Liver (tissue), 9 donors: Measurements from ENCODE around the gene MOGAT2. TPM values are rescaled to one million over a fixed set of nuclear protein-coding genes. Genes with fewer than 3 reads are reported as not detected.

ENCODE experiments used
- DNase-seq: peaks from one replicate; pipeline ENCODE4 v3.0.0-alpha.2; 2017; ENCODE audit warnings: low spot score
- H3K27ac ChIP-seq, 2 donors: one replicate each; pipeline ENCODE4 v1.7.0; 2013; ENCODE audit warnings: inconsistent platforms in 2 of 2, low read length in 2 of 2, control low read depth in 1 of 2, low read depth in 1 of 2, mild to moderate bottlenecking in 1 of 2
- H3K27me3 ChIP-seq, 4 donors: one replicate each; pipeline versions ENCODE4 v1.6.1 to v1.7.0; 2013; ENCODE audit warnings: low read length in 3 of 4, inconsistent platforms in 1 of 4, mild to moderate bottlenecking in 1 of 4, moderate library complexity in 1 of 4; ENCODE audit not compliant: control insufficient read depth in 4 of 4, insufficient read depth in 4 of 4
- H3K36me3 ChIP-seq, 4 donors: one replicate each; pipeline versions ENCODE4 v1.6.1 to v1.7.0; 2013; ENCODE audit warnings: low read length in 3 of 4, mild to moderate bottlenecking in 3 of 4, low read depth in 1 of 4, moderate library complexity in 1 of 4; ENCODE audit not compliant: control insufficient read depth in 4 of 4, insufficient read depth in 3 of 4
- H3K4me1 ChIP-seq, 4 donors: one replicate each; pipeline versions ENCODE4 v1.6.1 to v1.7.0; 2013; ENCODE audit warnings: low read length in 3 of 4, mild to moderate bottlenecking in 3 of 4, moderate library complexity in 1 of 4; ENCODE audit not compliant: control insufficient read depth in 4 of 4, insufficient read depth in 4 of 4
- H3K4me3 ChIP-seq, 3 donors: one replicate each; pipeline versions ENCODE4 v1.6.1 to v1.7.0; 2013; ENCODE audit warnings: low read length in 3 of 3, control low read depth in 1 of 3, low read depth in 1 of 3, mild to moderate bottlenecking in 1 of 3
- H3K9ac ChIP-seq, 2 donors: one replicate each; pipeline ENCODE4 v1.7.0; 2013; ENCODE audit warnings: low read length in 2 of 2, mild to moderate bottlenecking in 2 of 2, moderate library complexity in 2 of 2, control low read depth in 1 of 2, low read depth in 1 of 2
- H3K9me3 ChIP-seq, 4 donors: one replicate each; pipeline versions ENCODE4 v1.6.1 to v1.7.0; 2013; ENCODE audit warnings: low read length in 3 of 4; ENCODE audit not compliant: control insufficient read depth in 4 of 4
- ATF3 ChIP-seq: IDR thresholded peaks from 2 replicates; pipeline ENCODE4 v1.6.1; 2016; ENCODE audit warnings: antibody characterized with exemption
- CTCF ChIP-seq: fragments of 150-350 bp; IDR thresholded peaks from 2 replicates; pipeline ENCODE4 v1.5.1; 2017; ENCODE audit warnings: improper control_type of control experiment, low read depth, low read length; ENCODE audit not compliant: missing input control
- EGR1 ChIP-seq, 2 donors: IDR thresholded peaks; 2 replicates each; pipeline ENCODE4 v1.6.1; 2016 to 2018; ENCODE audit warnings: antibody characterized with exemption in 2 of 2, low read depth in 2 of 2
- FOXA1 ChIP-seq: IDR thresholded peaks from 2 replicates; pipeline ENCODE4 v1.6.1; 2016; ENCODE audit warnings: antibody characterized with exemption
- FOXA2 ChIP-seq: IDR thresholded peaks from 2 replicates; pipeline ENCODE4 v1.6.1; 2016; ENCODE audit warnings: antibody characterized with exemption
- GABPA ChIP-seq, 2 donors: IDR thresholded peaks in 1 of 2; conservative IDR thresholded peaks in 1 of 2; 2 replicates each; pipeline ENCODE4 v1.6.1; 2016; ENCODE audit warnings: antibody characterized with exemption in 2 of 2, mild to moderate bottlenecking in 1 of 2, moderate library complexity in 1 of 2
- HNF4A ChIP-seq, 2 donors: conservative IDR thresholded peaks; 2 replicates each; pipeline ENCODE4 v1.6.1; 2016; ENCODE audit warnings: antibody characterized with exemption in 2 of 2, mild to moderate bottlenecking in 2 of 2
- HNF4G ChIP-seq: IDR thresholded peaks from 2 replicates; pipeline ENCODE4 v1.6.1; 2016; ENCODE audit warnings: antibody characterized with exemption
- JUND ChIP-seq, 2 donors: IDR thresholded peaks; 2 replicates each; pipeline ENCODE4 v1.6.1; 2016; ENCODE audit warnings: antibody characterized with exemption in 2 of 2
- MAX ChIP-seq: IDR thresholded peaks from 2 replicates; pipeline ENCODE4 v1.6.1; 2016; ENCODE audit warnings: antibody characterized with exemption
- NR2F2 ChIP-seq: IDR thresholded peaks from 2 replicates; pipeline ENCODE4 v1.6.1; 2016; ENCODE audit warnings: antibody characterized with exemption
- RAD21 ChIP-seq, 2 donors: IDR thresholded peaks; 2 replicates each; pipeline ENCODE4 v1.6.1; 2016; ENCODE audit warnings: antibody characterized with exemption in 2 of 2, mild to moderate bottlenecking in 2 of 2
- REST ChIP-seq: IDR thresholded peaks from 2 replicates; pipeline ENCODE4 v1.6.1; 2016; ENCODE audit warnings: antibody characterized with exemption, mild to moderate bottlenecking
- RXRA ChIP-seq, 2 donors: IDR thresholded peaks; 2 replicates each; pipeline ENCODE4 v1.6.1; 2017 to 2018; ENCODE audit warnings: antibody characterized with exemption in 2 of 2, mild to moderate bottlenecking in 1 of 2
- SP1 ChIP-seq: IDR thresholded peaks from 2 replicates; pipeline ENCODE4 v1.6.1; 2018; ENCODE audit warnings: antibody characterized with exemption, mild to moderate bottlenecking
- TAF1 ChIP-seq: conservative IDR thresholded peaks from 2 replicates; pipeline ENCODE4 v1.6.1; 2016; ENCODE audit warnings: antibody characterized with exemption, mild to moderate bottlenecking
- YY1 ChIP-seq: IDR thresholded peaks from 2 replicates; pipeline ENCODE4 v1.6.1; 2016; ENCODE audit warnings: antibody characterized with exemption, mild to moderate bottlenecking
- ZBTB33 ChIP-seq: IDR thresholded peaks from 2 replicates; pipeline ENCODE4 v1.6.1; 2016; ENCODE audit warnings: antibody characterized with exemption
- WGBS: extraction: QIAGEN DNeasy Blood & Tissue Kit; methylation state at CpG from one replicate; pipeline ENCODE4 v1.1.7; 2013; 5-methylcytosine and 5-hydroxymethylcytosine counted together
- polyA plus RNA-seq, 2 donors: library from polyadenylated mRNA; stranded (reverse) in 1 of 2; unstranded in 1 of 2; fragments of 200-250 nt in 1 of 2; fragments of >200 nt in 1 of 2; fragmentation: Nextera tagmentation in 1 of 2; extraction: Ambion mirVana in 1 of 2; gene quantifications; one replicate each; pipeline versions ENCODE4 v1.2.1 to v1.2.3, GENCODE V29; 2013 to 2015
- total RNA-seq, 2 donors: library from RNA; depleted of rRNA; stranded (reverse); fragments of >200 nt; gene quantifications; one replicate each; pipeline ENCODE4 v1.2.3, GENCODE V29; 2014
- donor health status: healthy.
- donor health status: healthy.
- donor health status: healthy.
- donor health status: healthy.
- donor health status: healthy.

The MOGAT2 gene
- total and polyA plus RNA-seq, 4 donors = 1.0 to 92.4 (median 37.6) TPM

- 84% methylated on average over 2 of the region's 2 CpGs for WGBS
- Histone ChIP-seq H3K27ac (no peak overlapping the region), H3K4me1 (peaks cover 10 to 34% (median 27%) of the 10 kb centered on the region in 4 donors), H3K4me3 (no peak overlapping the region), H3K9me3 (no peaks in the 10 kb centered on the region), H3K9ac (no peak overlapping the region), H3K27me3 (no peaks in the 10 kb centered on the region), H3K36me3 (no peaks in the 10 kb centered on the region)
- TF ChIP-seq NR2F2 (no peak), GABPA (IDR thresholded peaks at IDR 0.05 in 1 of 2, conservative IDR thresholded peaks at IDR 0.05 in 1 of 2) (no peak), CTCF (no peak), JUND (IDR thresholded peaks at IDR 0.05) (no peak), YY1 (no peak), ATF3 (no peak), SP1 (no peak), MAX (no peak), FOXA2 (no peak), TAF1 (no peak), HNF4A (conservative IDR thresholded peaks at IDR 0.05) (no peak), RXRA (IDR thresholded peaks at IDR 0.05) (no peak), FOXA1 (no peak), EGR1 (IDR thresholded peaks at IDR 0.05; ENCODE audit: low read depth in 2 of 2) (no peak), ZBTB33 (no peak), RAD21 (IDR thresholded peaks at IDR 0.05) (no peak), REST (no peak), HNF4G (no peak)
- DNase-seq = no peak
Measured at GRCh38 chr11:75715688-75716087, 1.9 kb upstream of the MOGAT2 start.
